ENCODE measurements around the gene C14orf93.

The C14orf93 gene

DNA sequence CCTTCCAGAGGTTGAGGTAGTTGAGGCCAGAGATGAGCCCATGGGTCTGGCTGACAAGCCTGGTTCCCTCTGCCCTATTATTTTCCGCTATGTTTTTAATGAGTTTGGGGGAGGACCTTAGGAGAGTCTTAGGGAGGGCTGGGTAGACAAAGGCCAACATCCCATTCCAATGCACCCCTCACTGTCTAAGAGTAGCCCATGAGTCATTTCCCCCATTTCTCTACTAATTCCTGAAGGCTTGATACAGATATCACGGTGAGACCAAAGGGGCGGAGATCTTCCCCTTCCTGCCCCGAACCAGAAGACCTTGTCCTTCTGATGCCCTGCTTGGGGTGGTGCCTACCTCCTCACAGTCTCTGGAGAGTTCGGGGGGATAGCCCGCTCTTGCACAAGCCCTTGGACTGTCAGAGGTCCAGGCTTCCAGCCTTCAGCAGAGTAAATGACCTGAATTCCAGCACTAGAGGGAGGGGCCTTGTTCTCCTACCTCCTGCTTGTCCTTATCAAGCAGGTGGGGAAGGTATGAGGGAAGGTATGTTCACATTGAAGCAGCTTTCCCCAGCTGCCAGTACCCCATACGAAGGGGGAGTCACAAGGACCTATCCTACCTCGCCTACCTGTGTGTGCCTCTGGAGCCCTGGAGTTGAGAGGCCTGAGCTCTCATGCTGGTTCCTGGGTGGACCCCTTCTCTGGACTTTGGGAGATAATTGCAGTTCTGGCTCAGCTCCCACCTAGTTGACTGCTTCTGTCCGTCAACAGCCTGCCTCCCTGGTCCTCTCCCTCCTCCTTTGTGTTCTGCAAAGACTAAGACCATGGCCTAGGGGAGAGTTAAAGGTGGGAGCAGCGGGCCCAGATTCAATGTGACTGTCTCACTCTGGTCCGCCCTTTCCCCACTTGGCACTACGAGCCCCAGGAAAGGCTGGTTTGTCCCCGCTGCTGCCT, 35.7 kb upstream of the C14orf93 start:
- DNase-seq (ENCODE audit: low read depth) = no peak

DNA sequence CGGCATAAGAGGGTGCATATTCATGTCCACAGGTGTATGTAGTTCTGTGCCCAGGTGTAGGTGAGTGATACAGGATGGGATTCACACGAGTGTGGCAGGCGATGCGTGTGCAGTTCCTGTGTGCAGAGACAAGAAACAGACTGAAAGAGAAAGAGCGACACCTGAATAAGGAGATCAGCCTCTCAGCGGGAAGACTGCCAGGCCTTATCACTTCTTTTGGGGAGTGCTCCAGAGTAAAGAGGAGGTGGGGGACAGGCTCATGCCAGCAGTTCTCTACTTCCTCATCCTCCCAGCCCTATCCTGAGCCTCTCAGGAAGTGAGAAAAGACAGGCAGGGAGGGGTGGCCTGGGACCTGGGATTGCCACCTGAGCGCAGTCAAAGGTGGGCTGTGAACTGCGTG, 34.9 kb upstream of the C14orf93 start:
- DNase-seq (ENCODE audit: low read depth) = no peak

DNA sequence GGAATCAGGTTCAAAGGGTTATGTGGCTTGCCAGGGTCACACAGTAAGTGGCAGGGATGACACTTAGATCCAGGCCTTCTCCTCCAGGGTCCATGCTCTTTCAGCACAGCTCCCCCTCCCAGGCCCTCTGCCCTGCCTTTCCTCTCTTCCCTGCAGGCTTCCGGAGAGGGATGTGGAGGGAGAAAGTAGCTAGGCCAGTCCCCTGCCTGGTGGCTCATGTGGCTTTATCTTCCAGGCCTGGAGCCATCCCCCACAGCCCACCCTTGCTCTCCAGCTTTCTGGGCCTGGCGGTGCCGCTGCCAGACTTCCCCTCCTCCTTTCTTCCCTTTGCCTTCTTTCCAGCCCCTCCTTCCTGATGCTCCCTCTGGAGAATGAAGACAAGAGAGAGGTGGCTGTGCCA, 33.8 kb upstream of the C14orf93 start:
- no peak for DNase-seq (ENCODE audit: low read depth)

DNA sequence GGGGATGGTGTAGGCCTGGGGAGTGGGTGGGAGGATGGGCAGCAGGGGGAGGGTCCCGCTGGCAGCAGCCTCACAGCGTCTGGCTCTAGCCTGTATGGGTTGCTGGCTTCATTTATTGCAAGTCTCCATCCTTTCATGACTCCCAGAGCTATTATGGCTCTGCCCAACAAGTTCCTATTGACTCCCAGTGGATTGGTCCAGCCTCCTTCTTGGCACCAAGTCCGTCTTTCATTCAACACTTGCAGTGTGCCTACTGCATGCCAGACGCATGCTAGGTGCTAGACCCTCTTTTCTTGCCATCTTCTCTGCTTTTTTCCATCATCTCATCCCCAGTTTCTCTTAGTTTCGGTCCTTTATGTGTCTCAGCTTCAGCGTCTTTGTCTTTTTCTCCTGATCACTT, 33.2 kb upstream of the C14orf93 start:
- DNase-seq (ENCODE audit: low read depth) = no peak

DNA sequence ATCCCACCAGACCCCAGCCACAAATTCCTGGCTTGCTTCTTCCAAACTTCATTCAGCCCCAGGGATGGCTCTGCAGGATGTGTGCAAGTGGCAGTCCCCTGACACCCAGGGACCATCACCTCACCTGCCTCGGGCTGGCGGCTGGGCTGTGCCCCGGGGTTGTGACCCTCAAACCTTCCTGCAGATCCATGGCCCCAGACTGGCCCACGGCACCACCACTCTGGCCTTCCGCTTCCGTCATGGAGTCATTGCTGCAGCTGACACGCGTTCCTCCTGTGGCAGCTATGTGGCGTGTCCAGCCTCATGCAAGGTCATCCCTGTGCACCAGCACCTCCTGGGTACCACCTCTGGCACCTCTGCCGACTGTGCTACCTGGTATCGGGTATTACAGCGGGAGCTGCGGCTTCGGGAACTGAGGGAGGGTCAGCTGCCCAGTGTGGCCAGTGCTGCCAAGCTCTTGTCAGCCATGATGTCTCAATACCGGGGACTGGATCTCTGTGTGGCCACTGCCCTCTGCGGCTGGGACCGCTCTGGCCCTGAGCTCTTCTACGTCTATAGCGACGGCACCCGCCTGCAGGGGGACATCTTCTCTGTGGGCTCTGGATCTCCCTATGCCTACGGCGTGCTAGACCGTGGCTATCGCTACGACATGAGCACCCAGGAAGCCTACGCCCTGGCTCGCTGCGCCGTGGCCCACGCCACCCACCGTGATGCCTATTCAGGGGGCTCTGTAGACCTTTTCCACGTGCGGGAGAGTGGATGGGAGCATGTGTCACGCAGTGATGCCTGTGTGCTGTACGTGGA, 32.4 kb upstream of the C14orf93 start, which contains the start of gene PSMB11:
PSMB11 (plus strand) TSS at position 51 of the 804 bp plus-strand sequence; CDS start at position 65, 14 bp downstream.
- DNase-seq (ENCODE audit: low read depth) = no peak

DNA sequence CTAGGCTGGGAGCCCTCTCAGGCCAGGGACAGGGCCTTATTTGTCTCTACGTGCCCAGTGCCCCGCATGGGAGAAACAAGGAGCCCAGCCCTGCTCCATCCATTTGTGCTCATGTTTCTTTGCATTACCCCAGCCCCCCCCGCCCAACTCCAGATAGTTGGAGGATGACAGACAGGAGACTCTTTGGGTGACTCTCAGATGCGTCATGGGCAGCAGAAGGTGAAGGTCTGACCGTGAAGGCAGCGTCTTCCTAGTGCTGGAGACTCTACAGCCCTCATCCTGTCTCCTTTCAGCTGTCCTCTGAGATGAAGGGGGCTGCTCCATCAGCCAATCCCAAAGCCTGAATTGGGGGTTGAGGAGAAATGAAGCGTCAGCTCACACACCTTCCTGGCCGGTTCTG, 31.8 kb upstream of the C14orf93 start:
- DNase-seq (ENCODE audit: low read depth) = no peak

DNA sequence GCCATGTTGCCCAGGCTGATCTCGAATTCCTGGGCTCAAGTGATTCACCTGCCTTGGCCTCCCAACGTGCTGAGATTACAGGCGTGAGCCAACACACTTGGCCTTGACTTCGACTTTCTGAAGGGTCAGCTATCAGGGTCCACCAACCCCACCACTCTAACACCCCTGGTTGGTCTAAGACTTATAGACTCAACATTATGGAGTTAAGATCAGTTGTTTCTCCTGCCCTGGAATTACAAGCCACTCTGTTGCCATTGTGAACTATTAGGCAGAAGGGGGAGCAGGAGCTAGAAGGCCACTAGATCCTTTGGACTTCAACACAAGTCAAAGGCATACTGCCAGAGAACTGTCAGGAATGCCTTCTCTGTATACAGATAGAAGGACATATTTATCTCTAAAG, 30.2 kb upstream of the C14orf93 start:
- no peak for DNase-seq (ENCODE audit: low read depth)

DNA sequence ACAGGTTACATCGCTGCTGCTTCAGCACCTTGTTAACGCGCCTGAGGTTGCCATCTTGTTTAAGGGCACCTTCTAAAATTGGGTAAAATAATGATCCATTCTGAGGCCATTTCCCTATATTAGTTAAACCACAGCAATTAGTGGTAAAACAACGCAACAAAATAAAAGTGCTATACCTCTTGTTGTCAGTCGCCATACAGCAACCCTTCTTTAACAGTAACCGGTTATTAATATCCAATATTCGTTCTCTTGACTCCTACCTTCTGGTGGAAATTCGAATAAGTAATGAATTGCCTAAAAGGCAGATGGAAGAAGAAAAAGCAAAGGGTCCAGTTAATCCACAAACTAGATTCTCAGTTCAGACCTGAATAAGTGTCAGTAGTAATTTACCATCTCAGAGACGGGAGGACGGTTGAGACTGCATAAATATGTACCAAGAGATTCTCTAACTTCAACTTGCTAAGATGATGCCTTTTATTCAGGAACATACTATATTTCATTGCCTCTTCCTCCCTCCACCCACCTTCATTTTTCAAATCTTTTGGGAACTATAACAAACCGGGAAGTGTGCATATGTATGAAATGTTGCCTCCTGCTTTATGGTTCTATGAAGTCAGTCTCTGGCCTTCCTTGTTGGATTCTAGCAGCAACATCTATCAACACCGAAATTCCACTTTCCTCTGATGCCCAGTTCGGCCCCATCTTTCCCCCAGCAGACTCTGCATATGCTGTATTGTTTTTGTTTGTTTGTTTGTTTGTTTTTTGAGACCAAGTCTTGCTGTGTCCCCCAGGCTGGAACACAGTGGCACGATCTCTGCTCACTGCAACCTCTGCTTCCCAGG, 25.6 kb upstream of the C14orf93 start:
- no peak for DNase-seq (ENCODE audit: low read depth)

DNA sequence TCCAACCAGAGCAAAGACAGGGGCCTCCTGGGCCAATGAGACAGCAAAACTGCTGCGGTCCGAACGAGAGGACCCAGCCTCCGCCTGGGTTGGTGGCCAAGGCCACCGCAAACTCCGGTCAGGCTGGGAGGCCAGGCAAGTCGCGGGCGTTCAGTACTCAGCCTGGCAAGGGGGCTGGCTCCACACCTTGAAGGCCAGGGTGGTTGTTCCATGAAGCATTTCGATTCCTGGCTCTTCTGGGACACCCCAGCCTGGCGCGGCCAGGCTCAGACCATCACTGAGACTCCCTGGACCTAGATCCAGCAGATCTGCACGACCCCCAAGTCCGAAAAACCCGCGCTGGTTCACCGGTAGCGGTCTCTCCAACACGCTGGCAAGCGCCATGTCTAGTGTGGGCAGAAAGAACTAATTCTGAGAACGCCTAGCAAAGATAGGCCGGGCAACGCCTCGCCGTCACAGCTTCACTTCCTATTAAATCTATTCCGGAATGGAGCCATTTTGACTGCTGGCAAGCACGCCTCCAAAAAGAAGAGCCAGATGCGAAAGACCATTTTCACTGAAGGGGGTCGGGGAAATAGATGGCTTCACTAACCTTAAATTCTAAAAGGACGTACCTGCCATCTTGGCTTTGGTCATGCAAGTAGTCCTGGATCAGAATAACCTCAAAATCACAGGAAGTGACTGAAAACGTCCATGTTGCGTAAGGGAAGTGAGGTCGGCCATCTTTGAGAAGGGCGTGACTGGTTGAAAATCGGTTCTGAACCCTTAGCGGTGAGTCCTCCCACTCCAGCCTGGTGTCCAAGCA, 24.8 kb upstream of the C14orf93 start, which contains the start of gene PSMB5:
PSMB5 (minus strand) TSS at position 403 of the 805 bp plus-strand sequence; CDS start at position 384, 19 bp downstream.
- peak; percentile 47 for DNase-seq (ENCODE audit: low read depth)

DNA sequence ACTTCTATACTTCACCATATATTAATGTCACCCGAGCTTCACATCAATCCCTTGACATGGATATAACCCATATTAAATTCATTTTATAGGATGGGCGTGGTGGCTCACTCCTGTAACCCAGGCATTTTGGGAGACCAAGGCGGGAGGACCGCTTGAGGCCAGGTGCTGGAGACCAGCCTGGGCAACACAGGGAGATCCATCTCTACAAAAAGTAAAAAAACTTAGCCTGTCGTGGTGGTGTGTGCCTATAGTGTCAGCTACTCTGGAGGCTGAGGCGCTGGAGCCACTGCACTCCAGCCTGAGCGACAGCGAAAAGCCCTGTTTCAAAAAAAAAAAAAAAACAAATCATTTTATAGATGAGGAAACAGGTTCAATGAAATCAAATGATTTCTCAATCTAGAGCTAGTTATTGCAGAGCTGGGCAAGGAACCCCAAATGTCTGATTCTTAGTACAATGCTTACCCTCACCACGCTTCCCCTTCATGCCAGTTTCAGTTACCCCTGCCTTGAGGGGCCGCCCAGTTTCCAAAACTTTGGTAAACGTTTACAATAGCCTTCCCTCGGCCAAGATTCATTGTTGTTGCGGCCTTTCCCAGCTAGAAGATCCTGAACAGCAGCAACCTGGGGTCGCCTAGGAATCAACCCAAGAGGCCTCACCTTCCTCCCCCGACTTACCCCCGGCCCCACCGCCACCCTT, 24.0 kb upstream of the C14orf93 start:
- DNase-seq (ENCODE audit: low read depth) = no peak

DNA sequence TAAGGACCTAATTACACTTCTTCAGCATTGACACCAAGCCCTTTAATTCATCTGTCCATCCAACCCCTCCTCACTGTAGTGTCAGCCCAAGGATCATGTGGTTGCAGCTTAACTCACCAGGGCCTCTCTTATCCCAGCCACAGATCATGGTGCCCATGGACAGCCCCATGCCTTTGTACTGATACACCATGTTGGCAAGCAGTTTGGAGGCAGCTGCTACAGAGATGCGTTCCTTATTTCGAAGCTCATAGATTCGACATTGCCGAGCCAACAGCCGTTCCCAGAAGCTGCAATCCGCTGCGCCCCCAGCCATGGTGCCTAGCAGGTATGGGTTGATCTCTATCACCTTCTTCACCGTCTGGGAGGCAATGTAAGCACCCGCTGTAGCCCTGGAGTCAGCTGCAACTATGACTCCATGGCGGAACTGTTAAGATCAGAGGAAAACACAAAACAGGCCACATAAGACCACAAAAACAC, 23.3 kb upstream of the C14orf93 start:
- DNase-seq (ENCODE audit: low read depth) = no peak

DNA sequence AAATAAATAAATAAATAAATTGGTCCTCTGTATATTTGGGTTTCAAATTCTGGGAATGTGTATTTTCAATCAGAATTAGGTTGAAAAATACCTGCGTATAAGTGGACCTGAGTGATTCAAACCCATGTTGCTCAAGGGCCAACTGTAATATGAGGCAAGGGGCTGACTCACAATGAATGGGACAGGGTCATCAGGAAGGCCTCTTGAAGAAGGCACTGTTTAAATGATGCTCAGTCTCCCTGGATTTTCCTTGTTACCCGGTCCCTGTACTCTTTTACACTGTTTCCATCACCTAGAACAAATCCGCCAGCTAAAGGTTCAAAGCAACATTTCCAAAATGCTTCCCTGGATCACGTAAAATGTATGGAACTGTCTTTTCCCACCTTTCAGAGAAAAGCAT, 21.0 kb upstream of the C14orf93 start:
- DNase-seq (ENCODE audit: low read depth) = no peak

DNA sequence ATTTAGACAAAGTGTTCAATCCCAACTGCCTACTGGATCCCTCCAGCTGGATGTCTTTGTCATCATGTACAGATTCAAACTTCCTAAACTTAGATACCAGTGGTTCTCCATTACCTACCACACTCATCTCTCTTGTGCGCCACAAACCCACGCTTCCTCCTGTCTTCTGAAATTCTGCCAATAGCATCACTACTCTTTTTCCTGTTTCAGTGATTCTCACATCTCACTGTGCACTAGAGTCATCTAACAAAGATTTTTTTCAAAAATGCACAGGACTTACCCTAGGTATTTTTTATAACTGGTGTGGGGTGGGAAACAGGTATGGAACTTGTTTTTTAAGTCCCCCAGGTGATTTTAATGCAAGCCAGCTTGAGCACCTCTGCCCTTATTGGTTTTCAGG, 18.9 kb upstream of the C14orf93 start:
- DNase-seq (ENCODE audit: low read depth) = no peak

DNA sequence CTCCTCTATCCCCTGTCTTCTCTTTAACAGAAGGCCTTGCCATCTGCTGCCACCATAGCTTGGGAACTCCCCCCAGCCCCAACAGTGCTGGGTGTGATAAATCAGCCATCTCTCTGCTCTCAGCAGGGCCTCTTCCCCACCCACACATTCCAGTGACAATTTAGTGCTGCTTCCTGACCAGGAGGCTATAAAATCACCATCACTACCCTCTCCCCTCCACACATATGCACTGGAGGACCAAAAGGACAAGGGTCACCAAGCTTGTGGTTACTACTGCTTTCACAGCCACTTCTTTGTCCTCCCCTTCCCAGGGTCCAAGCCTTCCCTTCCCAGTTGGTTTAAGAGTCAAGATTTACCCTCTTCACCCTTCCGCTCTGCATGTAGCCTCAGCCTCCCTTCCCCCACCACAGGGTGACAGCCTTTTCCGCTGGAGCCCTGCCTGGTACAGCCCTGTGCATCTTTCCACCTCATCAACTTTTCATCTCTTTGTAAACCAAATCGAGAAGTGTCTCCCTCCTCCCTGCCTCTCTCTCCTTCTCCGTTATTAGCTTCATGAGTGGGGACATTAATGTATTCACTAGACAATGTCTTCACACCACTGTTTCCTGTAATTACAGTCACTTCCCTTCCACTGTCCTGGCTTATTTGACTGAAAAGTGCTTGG, 15.3 kb upstream of the C14orf93 start:
- DNase-seq (ENCODE audit: low read depth) = no peak

DNA sequence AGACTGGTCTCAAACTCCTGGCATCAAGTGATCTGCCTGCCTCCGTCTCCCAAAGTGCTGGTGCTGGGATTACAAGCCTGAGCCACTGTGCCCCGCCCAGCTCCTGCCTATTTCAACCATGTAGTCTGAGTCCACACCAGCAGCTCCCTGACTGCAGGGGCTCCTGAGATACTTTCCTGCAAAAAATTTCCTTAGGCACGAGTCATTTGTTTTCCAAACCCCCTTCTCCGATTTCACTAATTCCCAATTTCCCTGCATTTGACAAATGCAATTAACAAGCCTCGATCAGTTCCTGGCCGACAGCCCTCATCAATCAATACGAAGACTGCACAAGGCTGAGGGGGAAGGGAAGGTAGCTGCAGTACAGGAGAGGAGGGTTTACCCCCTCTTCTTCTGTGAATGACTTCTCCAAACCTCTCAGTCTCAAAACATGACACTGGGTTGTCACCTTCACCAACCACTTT, 14.7 kb upstream of the C14orf93 start:
- no peak for DNase-seq (ENCODE audit: low read depth)

DNA sequence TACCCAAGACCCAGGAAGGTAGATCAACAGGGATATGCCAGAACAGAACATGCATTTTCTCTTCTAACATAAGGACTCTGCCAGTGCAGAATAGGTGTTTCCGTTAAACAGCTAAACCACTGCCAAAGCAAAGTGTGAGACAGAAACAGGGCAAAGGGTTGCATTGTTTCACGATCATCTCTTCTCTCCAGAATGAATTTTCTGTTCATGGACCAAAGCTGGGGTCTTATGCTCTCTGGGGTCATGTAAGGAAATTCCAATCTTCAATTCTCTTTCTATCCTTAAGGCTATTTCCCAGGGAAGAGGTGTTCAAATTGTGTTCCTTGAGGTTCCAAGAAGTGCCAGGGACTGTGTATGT, 13.8 kb upstream of the C14orf93 start:
- no peak for DNase-seq (ENCODE audit: low read depth)

DNA sequence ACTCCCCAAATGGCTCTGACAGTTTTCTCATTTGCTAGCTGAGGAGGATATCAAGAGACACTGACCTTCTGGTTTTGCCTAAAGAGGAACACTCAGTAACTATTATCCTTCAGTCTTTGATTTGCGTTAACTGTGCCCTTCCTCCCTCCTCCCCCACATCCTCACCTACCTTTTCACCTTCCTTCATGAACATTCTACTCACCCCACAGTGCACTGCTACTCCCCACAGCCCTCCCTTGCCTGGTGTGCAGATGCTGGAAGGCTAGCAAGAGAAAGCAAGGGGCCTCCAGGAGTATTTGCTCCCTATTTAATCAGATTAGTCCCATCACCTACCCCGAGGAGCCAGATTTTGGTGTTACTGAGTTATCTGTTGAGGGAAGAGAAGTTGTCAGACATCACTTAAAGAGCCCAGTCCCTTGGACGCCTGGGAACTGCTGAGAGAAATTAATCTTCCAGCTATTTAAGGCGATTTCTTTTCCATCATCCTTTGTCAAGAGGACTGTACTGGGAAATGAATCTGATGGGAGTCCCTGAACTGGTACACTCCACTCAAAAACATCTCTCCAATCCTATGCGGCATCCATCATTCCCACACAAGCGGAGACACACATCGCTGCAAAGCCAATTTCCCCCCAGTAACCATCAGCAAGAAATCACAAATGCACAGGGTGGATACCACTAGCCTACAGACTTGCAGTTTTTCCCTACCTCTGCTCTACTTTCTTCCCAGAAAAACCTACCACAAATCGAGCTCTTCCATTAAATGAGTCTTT, 13.3 kb upstream of the C14orf93 start:
- no peak for DNase-seq (ENCODE audit: low read depth)

DNA sequence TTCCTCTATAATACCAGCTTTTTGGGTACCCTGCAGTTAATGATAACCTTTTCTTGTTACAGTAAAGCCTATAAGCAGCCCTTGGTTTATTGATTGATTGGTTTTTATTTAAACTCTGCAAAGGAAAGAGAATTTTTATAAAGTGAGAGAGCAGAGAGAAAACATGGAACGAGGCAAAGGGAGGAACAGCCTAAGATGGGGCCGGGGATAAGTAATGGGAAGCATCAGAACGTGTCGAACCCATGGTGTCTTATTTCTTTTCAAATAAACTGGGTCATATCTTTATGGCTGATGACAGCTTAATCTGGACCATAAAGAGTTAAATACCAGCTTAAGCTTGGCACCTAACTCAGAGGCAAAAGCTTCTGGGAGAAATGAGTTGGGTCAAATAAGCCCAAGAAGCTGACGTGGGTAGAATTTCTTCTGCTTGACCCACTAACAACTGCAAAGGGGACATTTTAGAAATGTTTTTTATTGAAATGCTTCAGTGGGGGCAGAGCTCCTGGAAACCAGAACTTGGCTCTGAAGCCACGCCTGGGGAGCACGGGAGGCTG, 12.0 kb upstream of the C14orf93 start:
- no peak for DNase-seq (ENCODE audit: low read depth)

DNA sequence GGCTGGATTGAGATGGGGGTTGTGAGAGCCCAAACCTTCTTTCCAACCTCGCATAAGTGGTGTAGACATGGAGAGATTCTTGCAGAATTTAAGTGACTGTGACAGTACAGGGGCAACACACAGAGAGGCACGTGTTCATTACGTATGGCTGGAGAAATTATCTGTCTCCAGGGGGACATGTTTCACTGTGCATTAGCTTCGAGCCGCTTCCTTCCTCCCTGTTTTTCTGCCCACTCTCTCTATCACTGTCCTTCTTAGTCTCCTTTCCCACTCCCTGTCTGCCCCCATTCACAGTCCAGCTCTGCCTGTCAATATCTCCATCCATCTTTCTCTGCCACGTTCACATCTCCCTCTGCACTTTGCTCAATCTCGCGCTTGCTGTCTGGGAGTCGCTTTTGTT, 11.5 kb upstream of the C14orf93 start:
- no peak for DNase-seq (ENCODE audit: low read depth)
